Esophagus squamous epithelium (tissue), 5 donors: ENCODE measurements around the gene CKAP2. TPM values are rescaled to one million over a fixed set of nuclear protein-coding genes. Genes with fewer than 3 reads are reported as not detected.

Experiments used
- DNase-seq: peaks from one replicate; lab custom pipeline; 2025; lab: John Stamatoyannopoulos, UW
- H3K27ac ChIP-seq, 4 donors: fragments of 200-600 bp; sonication (generic); one replicate each; pipeline ENCODE4 v1.5.1; 2016 to 2019; ENCODE audit warnings: mild to moderate bottlenecking in 1 of 4
- H3K27me3 ChIP-seq, 4 donors: fragments of 200-600 bp; sonication (generic); 1 replicate in 3 of 4; 2 replicates in 1 of 4; pipeline versions ENCODE4 v1.5.1 to v1.6.0; 2017 to 2021; ENCODE audit warnings: antibody characterized with exemption in 1 of 4
- H3K36me3 ChIP-seq, 3 donors: fragments of 200-600 bp; sonication (generic); one replicate each; pipeline ENCODE4 v1.5.1; 2016 to 2019
- H3K4me1 ChIP-seq, 3 donors: fragments of 200-600 bp; sonication (generic); one replicate each; pipeline ENCODE4 v1.5.1; 2017 to 2019
- H3K4me3 ChIP-seq, 4 donors: fragments of 200-600 bp; sonication (generic); 1 replicate in 3 of 4; 2 replicates in 1 of 4; pipeline ENCODE4 v1.5.1; 2016 to 2019; ENCODE audit warnings: mild to moderate bottlenecking in 2 of 4, moderate library complexity in 1 of 4
- H3K9me3 ChIP-seq, 3 donors: fragments of 200-600 bp; sonication (generic); one replicate each; pipeline ENCODE4 v1.5.1; 2016 to 2019
- POLR2A ChIP-seq, 4 donors: fragments of 450-650 bp; IDR thresholded peaks; one replicate each; pipeline ENCODE4 v1.6.1; 2017; ENCODE audit warnings: antibody characterized with exemption in 4 of 4, mild to moderate bottlenecking in 4 of 4, moderate library complexity in 3 of 4
- WGBS, 2 donors: methylation state at CpG; one replicate each; pipeline ENCODE4 v1.1.5; 2018; 5-methylcytosine and 5-hydroxymethylcytosine counted together
- intact Hi-C: fragments of 100-400 bp; cut with DNase I; formaldehyde crosslinking; loops from one replicate; pipeline ENCODE4 v1.15.0; 2022
- total RNA-seq, 4 donors: library from RNA; depleted of rRNA; stranded (reverse); fragments of >200 nt; gene quantifications; one replicate each; pipeline ENCODE4 v1.1.0, GENCODE V29; 2016
- TF ChIP-seq, protein P1 (sequence below), 6 experiments: fragments of 450-650 bp in 4 of 6; fragments of 200-600 bp in 2 of 6; sonication (generic) in 2 of 6; IDR thresholded peaks; one replicate each; pipeline ENCODE4 v1.5.1; 2016 to 2019; ENCODE audit warnings: antibody characterized with exemption in 6 of 6, mild to moderate bottlenecking in 4 of 6, moderate library complexity in 4 of 6
- donor health status: DM: yes; HTN: yes; CAD: no.

CKAP2 gene
- total RNA-seq, 4 donors from 2014 or later, result 11.5 to 39.9 (median 21.4) TPM

GRCh38 chr13:52447815-52448552 is 7.3 kb upstream of the CKAP2 start:
- intact Hi-C loops, result no loop called here
- 40 to 47% methylated on average over 4 to 5 of the region's 5 CpGs for WGBS, 2 donors
- TF ChIP-seq POLR2A (IDR thresholded peaks at IDR 0.05), result no peak
- TF ChIP-seq, protein P1, sequence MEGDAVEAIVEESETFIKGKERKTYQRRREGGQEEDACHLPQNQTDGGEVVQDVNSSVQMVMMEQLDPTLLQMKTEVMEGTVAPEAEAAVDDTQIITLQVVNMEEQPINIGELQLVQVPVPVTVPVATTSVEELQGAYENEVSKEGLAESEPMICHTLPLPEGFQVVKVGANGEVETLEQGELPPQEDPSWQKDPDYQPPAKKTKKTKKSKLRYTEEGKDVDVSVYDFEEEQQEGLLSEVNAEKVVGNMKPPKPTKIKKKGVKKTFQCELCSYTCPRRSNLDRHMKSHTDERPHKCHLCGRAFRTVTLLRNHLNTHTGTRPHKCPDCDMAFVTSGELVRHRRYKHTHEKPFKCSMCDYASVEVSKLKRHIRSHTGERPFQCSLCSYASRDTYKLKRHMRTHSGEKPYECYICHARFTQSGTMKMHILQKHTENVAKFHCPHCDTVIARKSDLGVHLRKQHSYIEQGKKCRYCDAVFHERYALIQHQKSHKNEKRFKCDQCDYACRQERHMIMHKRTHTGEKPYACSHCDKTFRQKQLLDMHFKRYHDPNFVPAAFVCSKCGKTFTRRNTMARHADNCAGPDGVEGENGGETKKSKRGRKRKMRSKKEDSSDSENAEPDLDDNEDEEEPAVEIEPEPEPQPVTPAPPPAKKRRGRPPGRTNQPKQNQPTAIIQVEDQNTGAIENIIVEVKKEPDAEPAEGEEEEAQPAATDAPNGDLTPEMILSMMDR (IDR thresholded peaks at IDR 0.05), result no peak
- Histone ChIP-seq H3K9me3 (no peaks in the 10 kb centered on the region), H3K4me1 (peaks cover 17 to 64% (median 26%) of the 10 kb centered on the region in 3 donors), H3K27ac (peak overlapping the region; percentile 45 to 99 (median 95)), H3K36me3 (peaks cover 0 to 20% (median 0%) of the 10 kb centered on the region in 3 donors), H3K27me3 (no peaks in the 10 kb centered on the region), H3K4me3 (peak overlapping the region in 2 of 4 donors; percentile 75 to 93)
- no peak for DNase-seq

- intact Hi-C loops, result no loop called here
- Histone ChIP-seq H3K36me3 (peaks cover 0 to 9% (median 0%) of the 10 kb centered on the region in 3 donors), H3K27me3 (no peaks in the 10 kb centered on the region), H3K27ac (peak overlapping the region; percentile 91 to 99 (median 99)), H3K9me3 (no peaks in the 10 kb centered on the region), H3K4me3 (peak overlapping the region; percentile 75 to 96 (median 89)), H3K4me1 (peaks cover 17 to 69% (median 28%) of the 10 kb centered on the region in 3 donors)
- 3 to 5% methylated on average over 9 to 10 of the region's 10 CpGs for WGBS, 2 donors
- no peak for TF ChIP-seq POLR2A (IDR thresholded peaks at IDR 0.05)
- TF ChIP-seq, protein P1 (IDR thresholded peaks at IDR 0.05), result no peak
- DNase-seq, result no peak
Observed at GRCh38 chr13:52449331-52450011, 5.8 kb upstream of the CKAP2 start.

DNA sequence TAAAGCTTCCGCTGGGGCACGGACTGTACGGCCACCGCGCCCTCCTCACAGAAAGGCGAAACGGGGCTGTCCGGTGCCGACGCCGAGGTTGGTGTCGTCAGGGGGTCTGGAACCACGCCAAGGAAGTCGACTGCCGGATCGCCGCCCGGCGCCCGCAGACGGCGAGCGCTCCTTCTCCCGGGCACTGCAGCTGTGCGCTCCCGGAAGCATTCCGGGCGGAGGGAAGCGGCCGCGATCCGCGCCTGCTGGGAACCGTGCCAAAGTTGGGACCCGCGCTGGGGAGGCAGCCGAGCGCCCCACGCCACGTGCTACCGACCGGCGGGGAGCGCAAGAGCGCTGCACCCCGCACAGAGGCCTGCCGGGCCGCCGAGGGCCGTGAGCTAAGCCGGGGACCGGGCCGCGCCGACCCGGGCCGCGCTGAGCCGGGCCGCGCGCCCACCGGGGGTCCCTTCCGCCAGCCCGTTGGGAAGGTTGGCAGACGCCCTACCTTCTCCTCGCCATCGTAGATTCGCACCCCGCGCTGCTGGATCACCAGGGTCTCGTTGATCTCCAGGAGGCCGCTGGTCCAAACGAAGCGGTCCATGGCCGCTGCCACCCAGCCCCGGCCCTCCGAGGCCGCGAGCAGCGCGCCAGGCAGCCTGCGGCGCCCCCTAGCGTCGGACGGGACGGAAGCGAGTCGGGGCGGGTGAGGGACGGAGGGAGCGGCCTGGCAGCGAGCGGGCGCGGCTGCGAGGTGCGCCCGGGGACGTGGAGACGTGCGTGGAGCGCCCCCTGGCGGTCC is 5.1 kb upstream of the CKAP2 start, which contains the start of gene VPS36:
VPS36 (minus strand) TSS at position 623 of the 781 bp plus-strand sequence; CDS start at position 583, 40 bp downstream.
- H3K9me3 ChIP-seq, result no peaks in the 10 kb centered on the region
- TF ChIP-seq, protein P1 (IDR thresholded peaks at IDR 0.05), result peak; percentile 98 to 100 (median 100)
- TF ChIP-seq POLR2A (IDR thresholded peaks at IDR 0.05), result peak in 3 of 4 donors; percentile 24 to 89 (median 82)
- peak within 1 kb of the TSS; percentile 91 to 99 (median 99) for H3K27ac ChIP-seq
- H3K4me3 ChIP-seq, result peak within 1 kb of the TSS; percentile 75 to 96 (median 89)
- H3K4me1 ChIP-seq, result peaks cover 17 to 72% (median 28%) of the 10 kb centered on the region in 3 donors
- H3K27me3 ChIP-seq, result no peaks in the 10 kb centered on the region
- intact Hi-C loops, result no loop called here
- 0% methylated on average over 23 of the region's 105 CpGs; no CpG with 5 or more reads in 1 of the 2 donors for WGBS, 2 donors
- peak; percentile 67 for DNase-seq
- H3K36me3 ChIP-seq, result peaks cover 0 to 2% (median 0%) of the 10 kb centered on the region in 3 donors

GRCh38 chr13:52450793-52451116 is 4.5 kb upstream of the CKAP2 start:
- DNase-seq, result no peak
- intact Hi-C loops, result no loop called here
- H3K9me3 ChIP-seq, result no peaks in the 10 kb centered on the region
- H3K27me3 ChIP-seq, result no peaks in the 10 kb centered on the region
- peaks cover 17 to 71% (median 28%) of the 10 kb centered on the region in 3 donors for H3K4me1 ChIP-seq
- WGBS, 2 donors, result 10 to 18% methylated on average over 4 to 7 of the region's 8 CpGs
- H3K4me3 ChIP-seq, result peak overlapping the region; percentile 75 to 96 (median 89)
- no peaks in the 10 kb centered on the region for H3K36me3 ChIP-seq
- peak overlapping the region in 3 of 4 donors; percentile 99 for H3K27ac ChIP-seq
- no peak for TF ChIP-seq POLR2A (IDR thresholded peaks at IDR 0.05)
- TF ChIP-seq, protein P1 (IDR thresholded peaks at IDR 0.05), result peak in 1 of 6 experiments; percentile 40
